ENCODE results near the gene COX20.

COX20 gene

GRCh38 chr1:244802556-244803239 lies 32.8 kb upstream of the COX20 start:
- no peak for TF ChIP-seq EGR1 (IDR thresholded peaks at IDR 0.05)
- no peak for TF ChIP-seq RAD21 (IDR thresholded peaks at IDR 0.05; ENCODE audit: low read depth)
- no peak for TF ChIP-seq REST (IDR thresholded peaks at IDR 0.05; ENCODE audit: low read depth)
- no peak for TF ChIP-seq NFIC (IDR thresholded peaks at IDR 0.05)
- TF ChIP-seq EP300 (IDR thresholded peaks at IDR 0.05; ENCODE audit: borderline replicate concordance): no peak
- no peak for TF ChIP-seq YY1 (IDR thresholded peaks at IDR 0.05; ENCODE audit: low read depth)
- no peak for TF ChIP-seq CEBPB (IDR thresholded peaks at IDR 0.05)
- TF ChIP-seq TAF1 (IDR thresholded peaks at IDR 0.05; ENCODE audit: low read depth): no peak
- no peak for TF ChIP-seq TEAD4 (IDR thresholded peaks at IDR 0.05)
- TF ChIP-seq USF1 (IDR thresholded peaks at IDR 0.05): no peak
- TF ChIP-seq ZBTB7A (IDR thresholded peaks at IDR 0.05; ENCODE audit: low read depth): no peak
- no peak for TF ChIP-seq TCF12 (IDR thresholded peaks at IDR 0.05; ENCODE audit: low read depth)
- no peak for TF ChIP-seq MAX (IDR thresholded peaks at IDR 0.05)
- no peak for TF ChIP-seq CREB1 (IDR thresholded peaks at IDR 0.05; ENCODE audit: low read depth)
- no peak for TF ChIP-seq FOXM1 (IDR thresholded peaks at IDR 0.05; ENCODE audit: borderline replicate concordance, low read depth)

GRCh38 chr1:244804841-244805240 lies 30.6 kb upstream of the COX20 start:
- TF ChIP-seq TCF12 (IDR thresholded peaks at IDR 0.05; ENCODE audit: low read depth) (no peak), EP300 (IDR thresholded peaks at IDR 0.05; ENCODE audit: borderline replicate concordance) (no peak)

GRCh38 chr1:244807138-244807537 lies 28.3 kb upstream of the COX20 start:
- TF ChIP-seq NFIC (IDR thresholded peaks at IDR 0.05): no peak
- no peak for TF ChIP-seq MAX (IDR thresholded peaks at IDR 0.05)
- no peak for TF ChIP-seq EGR1 (IDR thresholded peaks at IDR 0.05)
- TF ChIP-seq YY1 (IDR thresholded peaks at IDR 0.05; ENCODE audit: low read depth): no peak
- no peak for TF ChIP-seq CEBPB (IDR thresholded peaks at IDR 0.05)
- TF ChIP-seq REST (IDR thresholded peaks at IDR 0.05; ENCODE audit: low read depth): no peak
- TF ChIP-seq CREB1 (IDR thresholded peaks at IDR 0.05; ENCODE audit: low read depth): no peak
- no peak for TF ChIP-seq TCF12 (IDR thresholded peaks at IDR 0.05; ENCODE audit: low read depth)
- no peak for TF ChIP-seq USF1 (IDR thresholded peaks at IDR 0.05)
- TF ChIP-seq RAD21 (IDR thresholded peaks at IDR 0.05; ENCODE audit: low read depth): no peak
- TF ChIP-seq EP300 (IDR thresholded peaks at IDR 0.05; ENCODE audit: borderline replicate concordance): no peak
- no peak for TF ChIP-seq TAF1 (IDR thresholded peaks at IDR 0.05; ENCODE audit: low read depth)
- no peak for TF ChIP-seq FOXM1 (IDR thresholded peaks at IDR 0.05; ENCODE audit: borderline replicate concordance, low read depth)
- no peak for TF ChIP-seq ZBTB7A (IDR thresholded peaks at IDR 0.05; ENCODE audit: low read depth)
- TF ChIP-seq TEAD4 (IDR thresholded peaks at IDR 0.05): no peak

- TF ChIP-seq CEBPB (IDR thresholded peaks at IDR 0.05) (no peak), TEAD4 (IDR thresholded peaks at IDR 0.05) (no peak), NFIC (IDR thresholded peaks at IDR 0.05) (no peak), EGR1 (IDR thresholded peaks at IDR 0.05) (no peak)
Observed at GRCh38 chr1:244810221-244810620, 25.2 kb upstream of the COX20 start.

- TF ChIP-seq CEBPB (IDR thresholded peaks at IDR 0.05) (no peak), REST (IDR thresholded peaks at IDR 0.05; ENCODE audit: low read depth) (peak; percentile 67), NFIC (IDR thresholded peaks at IDR 0.05) (no peak)
Observed at GRCh38 chr1:244813327-244813726, 22.1 kb upstream of the COX20 start.
